Smooth muscle cell (in vitro differentiated cells): ENCODE data around the gene UNC5A. TPM values are rescaled to one million over a fixed set of nuclear protein-coding genes. Genes with fewer than 3 reads are reported as not detected.

Source experiments
- DNase-seq: peaks from one replicate; lab custom pipeline; 2025; ENCODE audit not compliant: unreplicated experiment; lab: John Stamatoyannopoulos, UW
- H2AFZ ChIP-seq: fragments of 200-600 bp; sonication (generic); 2 replicates; pipeline ENCODE4 v1.6.0; 2016; ENCODE audit warnings: antibody characterized with exemption, low read depth, mild to moderate bottlenecking
- H3F3A ChIP-seq: fragments of 200-600 bp; sonication (generic); 2 replicates; pipeline ENCODE4 v1.6.0; 2017; ENCODE audit warnings: antibody characterized with exemption, low read depth
- H3K27ac ChIP-seq: fragments of 200-600 bp; sonication (generic); 2 replicates; pipeline ENCODE4 v1.5.1; 2016; ENCODE audit warnings: low read depth, mild to moderate bottlenecking
- H3K27me3 ChIP-seq: fragments of 200-600 bp; sonication (generic); 2 replicates; pipeline ENCODE4 v1.6.1; 2016; ENCODE audit warnings: low read depth, mild to moderate bottlenecking
- H3K36me3 ChIP-seq: fragments of 200-600 bp; sonication (generic); 2 replicates; pipeline ENCODE4 v1.5.1; 2016; ENCODE audit warnings: low read depth
- H3K4me1 ChIP-seq: fragments of 200-600 bp; sonication (generic); 2 replicates; pipeline ENCODE4 v1.5.1; 2016; ENCODE audit warnings: low read depth
- H3K4me2 ChIP-seq: fragments of 200-600 bp; sonication (generic); 2 replicates; pipeline ENCODE4 v1.6.0; 2016; ENCODE audit warnings: mild to moderate bottlenecking
- H3K4me3 ChIP-seq: fragments of 200-600 bp; sonication (generic); 2 replicates; pipeline ENCODE4 v1.5.1; 2016; ENCODE audit warnings: mild to moderate bottlenecking
- H3K79me2 ChIP-seq: fragments of 200-600 bp; sonication (generic); 2 replicates; pipeline ENCODE4 v1.6.0; 2016; ENCODE audit warnings: low read depth, mild to moderate bottlenecking
- H3K9ac ChIP-seq: fragments of 200-600 bp; sonication (generic); 2 replicates; pipeline ENCODE4 v1.6.0; 2016; ENCODE audit warnings: low read depth
- H3K9me3 ChIP-seq: fragments of 200-600 bp; sonication (generic); replicated peaks from 2 replicates; pipeline ENCODE4 v1.5.1; 2016; ENCODE audit warnings: low read depth
- H4K20me1 ChIP-seq: fragments of 200-600 bp; sonication (generic); 2 replicates; pipeline ENCODE4 v1.6.0; 2016; ENCODE audit warnings: low read depth
- CTCF ChIP-seq: fragments of 200-600 bp; sonication (generic); IDR thresholded peaks from 2 replicates; pipeline ENCODE4 v1.5.1; 2017; ENCODE audit warnings: borderline replicate concordance, mild to moderate bottlenecking, antibody characterized with exemption; ENCODE audit not compliant: insufficient read depth, poor library complexity, severe bottlenecking
- WGBS: methylation state at CpG from one replicate; pipeline ENCODE4 v1.1.7; 2016; ENCODE audit warnings: low lambda C conversion rate; 5-methylcytosine and 5-hydroxymethylcytosine counted together
- polyA plus RNA-seq: library from polyadenylated mRNA; unstranded; fragments of >200 nt; fragmentation: Nextera tagmentation; extraction: Ambion mirVana; gene quantifications from 2 replicates; pipeline ENCODE4 v1.2.1, GENCODE V29; 2016
- total RNA-seq: library from RNA; depleted of rRNA; stranded (reverse); fragments of >200 nt; gene quantifications from 2 replicates; pipeline ENCODE4 v1.2.3, GENCODE V29; 2014

UNC5A gene
- total and polyA plus RNA-seq, 2 experiments from 2014 or later = not detected

- H3K9me3 ChIP-seq = no peaks in the 10 kb centered on the region
- no peak overlapping the region for H3K4me2 ChIP-seq
- no peak overlapping the region for H3K9ac ChIP-seq
- no peaks in the 10 kb centered on the region for H4K20me1 ChIP-seq
- 53% methylated on average over 9 of the region's 9 CpGs for WGBS
- H3K36me3 ChIP-seq = no peaks in the 10 kb centered on the region
- no peaks in the 10 kb centered on the region for H3K4me1 ChIP-seq
- no peak overlapping the region for H2AFZ ChIP-seq
- no peaks in the 10 kb centered on the region for H3F3A ChIP-seq
- no peak overlapping the region for H3K27ac ChIP-seq
- DNase-seq = no peak
- H3K27me3 ChIP-seq = peaks cover 25% of the 10 kb centered on the region
- no peak for TF ChIP-seq CTCF
- no peak overlapping the region for H3K4me3 ChIP-seq
- no peaks in the 10 kb centered on the region for H3K79me2 ChIP-seq
Observed at GRCh38 chr5:176830995-176831423, 20.6 kb downstream of the UNC5A start.

DNA sequence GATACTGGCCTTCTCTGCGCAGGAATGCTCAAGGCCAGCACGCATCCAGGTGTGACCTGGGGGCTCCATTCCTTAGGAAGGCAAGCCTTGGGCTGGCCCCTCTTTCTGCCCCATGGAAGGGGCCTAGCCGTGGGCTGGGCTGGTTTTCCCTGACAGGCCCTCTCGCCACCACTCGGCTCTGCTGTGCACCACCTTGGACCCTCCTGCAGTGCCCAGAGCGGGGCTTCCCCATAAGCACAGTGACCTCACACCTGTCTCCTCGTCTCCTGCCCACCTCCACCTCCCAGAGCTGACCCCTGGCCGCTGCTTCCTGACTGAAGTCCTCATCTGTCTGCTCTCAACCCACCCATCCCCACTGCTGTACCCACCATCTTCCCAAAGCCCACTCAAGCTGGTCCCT is 21.1 kb downstream of the UNC5A start:
- Histone ChIP-seq H3K4me2 (no peak overlapping the region), H3K79me2 (no peaks in the 10 kb centered on the region), H3F3A (no peaks in the 10 kb centered on the region), H3K36me3 (no peaks in the 10 kb centered on the region), H3K9ac (no peak overlapping the region), H3K27ac (no peak overlapping the region), H3K4me1 (no peaks in the 10 kb centered on the region), H3K4me3 (no peak overlapping the region), H3K9me3 (no peaks in the 10 kb centered on the region), H4K20me1 (no peaks in the 10 kb centered on the region), H3K27me3 (peaks cover 25% of the 10 kb centered on the region), H2AFZ (no peak overlapping the region)
- no peak for DNase-seq
- WGBS = 78% methylated on average over 8 of the region's 8 CpGs
- TF ChIP-seq CTCF = no peak

DNA sequence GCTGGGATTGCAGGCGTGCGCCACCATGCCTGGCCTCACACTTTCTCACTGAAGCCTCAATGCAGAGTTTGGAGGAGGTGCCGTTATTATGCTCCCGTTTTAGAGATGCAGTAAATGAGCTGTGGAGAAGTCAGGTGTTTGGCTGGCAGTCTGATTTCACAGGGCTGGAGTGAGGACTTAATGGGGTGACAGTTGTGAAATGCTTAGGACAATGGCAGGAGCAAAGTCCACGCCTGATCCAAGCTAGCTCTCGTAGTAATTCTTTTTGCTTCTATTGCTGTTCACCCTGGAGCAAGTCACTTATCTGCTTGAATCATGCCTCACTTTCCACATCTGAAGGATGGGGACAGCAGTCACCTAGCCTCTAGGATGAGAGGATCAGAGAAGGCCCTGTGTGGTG is 21.8 kb downstream of the UNC5A start:
- no peaks in the 10 kb centered on the region for H3K4me1 ChIP-seq
- peaks cover 25% of the 10 kb centered on the region for H3K27me3 ChIP-seq
- DNase-seq = no peak
- no peak for TF ChIP-seq CTCF
- no peak overlapping the region for H3K4me2 ChIP-seq
- H3K36me3 ChIP-seq = no peaks in the 10 kb centered on the region
- no peaks in the 10 kb centered on the region for H4K20me1 ChIP-seq
- 90% methylated on average over 6 of the region's 6 CpGs for WGBS
- H3K9ac ChIP-seq = no peak overlapping the region
- H2AFZ ChIP-seq = no peak overlapping the region
- no peaks in the 10 kb centered on the region for H3K9me3 ChIP-seq
- H3K4me3 ChIP-seq = no peak overlapping the region
- H3K79me2 ChIP-seq = no peaks in the 10 kb centered on the region
- H3F3A ChIP-seq = no peaks in the 10 kb centered on the region
- no peak overlapping the region for H3K27ac ChIP-seq

DNA sequence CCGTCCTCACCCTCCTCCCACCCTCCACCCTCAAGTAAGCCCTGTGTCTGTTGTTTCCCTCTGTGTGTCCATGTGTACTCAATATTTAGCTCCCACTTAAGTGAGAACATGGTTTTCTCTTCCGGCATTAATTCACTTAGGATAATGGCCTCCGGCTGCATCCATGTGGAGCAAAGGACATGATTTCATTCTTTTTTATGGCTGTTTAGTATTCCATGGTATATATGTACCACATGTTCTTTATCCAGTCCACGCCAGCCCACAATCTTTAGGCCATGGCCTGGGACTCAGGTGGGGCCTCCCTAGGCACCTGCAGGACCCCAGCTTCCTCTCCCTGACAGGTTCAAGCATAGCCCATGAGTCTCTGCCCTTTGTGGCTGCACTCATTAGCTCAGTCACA is 22.9 kb downstream of the UNC5A start:
- no peak for TF ChIP-seq CTCF
- no peaks in the 10 kb centered on the region for H3K9me3 ChIP-seq
- H4K20me1 ChIP-seq = no peaks in the 10 kb centered on the region
- H3K4me1 ChIP-seq = no peaks in the 10 kb centered on the region
- no peaks in the 10 kb centered on the region for H3K79me2 ChIP-seq
- WGBS = 94% methylated on average over 4 of the region's 4 CpGs
- no peaks in the 10 kb centered on the region for H3K36me3 ChIP-seq
- no peak overlapping the region for H3K27ac ChIP-seq
- H3K4me3 ChIP-seq = no peak overlapping the region
- no peak overlapping the region for H2AFZ ChIP-seq
- H3F3A ChIP-seq = no peaks in the 10 kb centered on the region
- peaks cover 25% of the 10 kb centered on the region for H3K27me3 ChIP-seq
- H3K9ac ChIP-seq = no peak overlapping the region
- H3K4me2 ChIP-seq = no peak overlapping the region
- no peak for DNase-seq
